Mesothelial cell of epicardium (in vitro differentiated cells): ENCODE measurements around the gene ELL2. TPM values are rescaled to one million over a fixed set of nuclear protein-coding genes. Genes with fewer than 3 reads are reported as not detected.

Source experiments
- DNase-seq, 2 experiments: peaks; one replicate each; pipeline ENCODE4 v3.0.0; 2021; ENCODE audit warnings: low spot score in 2 of 2; ENCODE audit not compliant: unreplicated experiment in 2 of 2
- H3K27ac Mint-ChIP-seq: 2 replicates; pipeline ENCODE4 v1.8.0; 2021; ENCODE audit warnings: mixed read lengths
- H3K27me3 Mint-ChIP-seq: 2 replicates; pipeline ENCODE4 v1.8.0; 2021; ENCODE audit warnings: low read depth, mixed read lengths
- H3K36me3 Mint-ChIP-seq: 2 replicates; pipeline ENCODE4 v1.8.0; 2021; ENCODE audit warnings: mixed read lengths
- H3K4me1 Mint-ChIP-seq: 2 replicates; pipeline ENCODE4 v1.8.0; 2021; ENCODE audit warnings: mixed read lengths
- H3K4me3 Mint-ChIP-seq: 2 replicates; pipeline ENCODE4 v1.8.0; 2021; ENCODE audit warnings: mild to moderate bottlenecking, moderate library complexity, mixed read lengths
- H3K9me3 Mint-ChIP-seq: 2 replicates; pipeline ENCODE4 v1.8.0; 2021; ENCODE audit warnings: mixed read lengths
- CTCF ChIP-seq: fragments of 200-600 bp; sonication (generic); IDR thresholded peaks from one replicate; pipeline ENCODE4 v1.5.0; 2021; ENCODE audit warnings: antibody characterized with exemption; ENCODE audit not compliant: unreplicated experiment
- total RNA-seq: library from RNA; stranded (reverse); gene quantifications from 3 replicates; pipeline ENCODE4 v1.2.1, GENCODE V29; 2021

The ELL2 gene
- total RNA-seq, 1 donor from 2014 or later, result 11.7 TPM

- DNase-seq, result no peak
- Mint-ChIP-seq H3K36me3 (no peaks in the 10 kb centered on the region), H3K4me3 (no peak overlapping the region), H3K27ac (no peak overlapping the region), H3K9me3 (no peaks in the 10 kb centered on the region), H3K4me1 (no peaks in the 10 kb centered on the region), H3K27me3 (no peaks in the 10 kb centered on the region)
- TF ChIP-seq CTCF, result no peak
Observed at GRCh38 chr5:95970359-95970704, 8.7 kb upstream of the ELL2 start.

GRCh38 chr5:95969651-95970358, 8.2 kb upstream of the ELL2 start:
- Mint-ChIP-seq H3K27me3 (no peaks in the 10 kb centered on the region), H3K36me3 (no peaks in the 10 kb centered on the region), H3K4me3 (no peak overlapping the region), H3K9me3 (no peaks in the 10 kb centered on the region), H3K27ac (no peak overlapping the region), H3K4me1 (no peaks in the 10 kb centered on the region)
- TF ChIP-seq CTCF, result no peak
- no peak for DNase-seq

GRCh38 chr5:95969055-95969454, 7.4 kb upstream of the ELL2 start:
- Mint-ChIP-seq H3K36me3 (no peaks in the 10 kb centered on the region), H3K4me1 (no peaks in the 10 kb centered on the region), H3K27ac (no peak overlapping the region), H3K27me3 (no peaks in the 10 kb centered on the region), H3K9me3 (no peaks in the 10 kb centered on the region), H3K4me3 (no peak overlapping the region)
- no peak for DNase-seq
- TF ChIP-seq CTCF, result no peak

GRCh38 chr5:95967236-95967635, 5.6 kb upstream of the ELL2 start:
- no peak for TF ChIP-seq CTCF
- H3K4me1 Mint-ChIP-seq, result peaks cover 3% of the 10 kb centered on the region
- no peaks in the 10 kb centered on the region for H3K27me3 Mint-ChIP-seq
- H3K4me3 Mint-ChIP-seq, result no peak overlapping the region
- no peaks in the 10 kb centered on the region for H3K9me3 Mint-ChIP-seq
- DNase-seq, result no peak
- no peaks in the 10 kb centered on the region for H3K36me3 Mint-ChIP-seq
- H3K27ac Mint-ChIP-seq, result no peak overlapping the region

GRCh38 chr5:95966005-95966404, 4.4 kb upstream of the ELL2 start:
- H3K27me3 Mint-ChIP-seq, result peaks cover under 1% of the 10 kb centered on the region
- no peak for TF ChIP-seq CTCF
- H3K4me3 Mint-ChIP-seq, result no peak overlapping the region
- no peaks in the 10 kb centered on the region for H3K36me3 Mint-ChIP-seq
- no peak overlapping the region for H3K27ac Mint-ChIP-seq
- H3K9me3 Mint-ChIP-seq, result no peaks in the 10 kb centered on the region
- H3K4me1 Mint-ChIP-seq, result peaks cover 8% of the 10 kb centered on the region
- no peak for DNase-seq
